HCT116 (cell line): ENCODE data around the gene EMC10.

Experiments
- ATF3 ChIP-seq: IDR thresholded peaks from 2 replicates; pipeline ENCODE4 v1.6.1; 2012
- CEBPB ChIP-seq: IDR thresholded peaks from 2 replicates; pipeline ENCODE4 v1.6.1; 2012; ENCODE audit warnings: low read depth
- CTCF ChIP-seq, 3 experiments: fragments of 200-600 bp in 1 of 3; sonication (generic) in 1 of 3; IDR thresholded peaks in 2 of 3; conservative IDR thresholded peaks in 1 of 3; 2 replicates each; pipeline ENCODE4 v1.5.1; 2012 to 2017; ENCODE audit warnings: low read depth in 2 of 3, low read length in 2 of 3, antibody characterized with exemption in 1 of 3, borderline replicate concordance in 1 of 3, control low read depth in 1 of 3, mild to moderate bottlenecking in 1 of 3, mixed read lengths in 1 of 3, mixed run types in 1 of 3, moderate library complexity in 1 of 3; ENCODE audit not compliant: insufficient read depth in 1 of 3
- EGR1 ChIP-seq: IDR thresholded peaks from 2 replicates; pipeline ENCODE4 v1.6.1; 2012; ENCODE audit warnings: low read depth
- ELF1 ChIP-seq: IDR thresholded peaks from 2 replicates; pipeline ENCODE4 v1.6.1; 2012; ENCODE audit warnings: low read depth, borderline replicate concordance
- JUND ChIP-seq: IDR thresholded peaks from 2 replicates; pipeline ENCODE4 v1.6.1; 2012
- MAX ChIP-seq: IDR thresholded peaks from 2 replicates; pipeline ENCODE4 v1.6.1; 2012
- POLR2A ChIP-seq: IDR thresholded peaks from 2 replicates; pipeline ENCODE4 v1.7.0; 2011; ENCODE audit warnings: borderline replicate concordance; ENCODE audit not compliant: insufficient read depth, insufficient read length; ENCODE audit errors: extremely low read depth
- POLR2AphosphoS5 ChIP-seq: IDR thresholded peaks from 2 replicates; pipeline ENCODE4 v1.6.1; 2011; ENCODE audit warnings: mild to moderate bottlenecking, low read depth, low read length, moderate library complexity
- RAD21 ChIP-seq: IDR thresholded peaks from 2 replicates; pipeline ENCODE4 v1.6.1; 2012; ENCODE audit warnings: low read depth, mild to moderate bottlenecking
- REST ChIP-seq: IDR thresholded peaks from 2 replicates; pipeline ENCODE4 v1.6.1; 2012; ENCODE audit warnings: low read depth
- TCF7L2 ChIP-seq: IDR thresholded peaks from 2 replicates; pipeline ENCODE4 v1.7.0; 2011; ENCODE audit warnings: borderline replicate concordance, inconsistent platforms; ENCODE audit not compliant: insufficient read depth, insufficient read length; ENCODE audit errors: extremely low read depth
- YY1 ChIP-seq: IDR thresholded peaks from 2 replicates; pipeline ENCODE4 v1.6.1; 2011; ENCODE audit warnings: low read length, low read depth, moderate library complexity, mild to moderate bottlenecking; ENCODE audit not compliant: insufficient replicate concordance; ENCODE audit errors: extremely low read depth
- ZBTB33 ChIP-seq: IDR thresholded peaks from 2 replicates; pipeline ENCODE4 v1.6.1; 2011; ENCODE audit warnings: mild to moderate bottlenecking, low read length, moderate library complexity; ENCODE audit not compliant: insufficient replicate concordance; ENCODE audit errors: extremely low read depth

- TF ChIP-seq CTCF (IDR thresholded peaks at IDR 0.05 in 2 of 3, conservative IDR thresholded peaks at IDR 0.05 in 1 of 3; ENCODE audit: borderline replicate concordance in 1 of 3, insufficient read depth in 1 of 3, low read depth in 2 of 3, low read length in 2 of 3): no peak
- TF ChIP-seq POLR2A: no peak
- TF ChIP-seq MAX: no peak
- no peak for TF ChIP-seq ZBTB33
- TF ChIP-seq TCF7L2: no peak
- no peak for TF ChIP-seq EGR1
- no peak for TF ChIP-seq CEBPB
- no peak for TF ChIP-seq YY1
- no peak for TF ChIP-seq RAD21
- no peak for TF ChIP-seq POLR2AphosphoS5
- no peak for TF ChIP-seq ATF3
- TF ChIP-seq JUND: no peak
- TF ChIP-seq REST: no peak
- TF ChIP-seq ELF1: no peak
These were observed 24.9 kb downstream of the EMC10 start for GRCh38 chr19:50501186-50501567.
